HepG2 (cell line): Measurements from ENCODE around the gene SUSD4. TPM values are rescaled to one million over a fixed set of nuclear protein-coding genes. Genes with fewer than 3 reads are reported as not detected.

Source experiments
- ATAC-seq: fragments of 200-7000 bp; cut with Tn5 transposase; 3 replicates; pipeline ENCODE4 v1.9.1; 2020; ENCODE audit warnings: mild to moderate bottlenecking, moderate library complexity
- BruUV-seq: library from RNA; stranded (reverse); fragments of 400-500 nt; replicated peaks from 2 replicates; lab custom pipeline; 2021; lab: Mats Ljungman, UMichigan
- CTCF ChIA-PET: fragments of 300-600 bp; formaldehyde crosslinking; extraction: SDS; loops from one replicate; lab custom pipeline; 2021; ENCODE audit warnings: low total read pairs, inconsistent platforms, low intra/inter-chr PET ratio; lab: Yijun Ruan, JAX
- POLR2A ChIA-PET: fragments of 350-600 bp; sonication (Branson Sonifier 250); formaldehyde crosslinking; loops from one replicate; lab custom pipeline; 2020; ENCODE audit warnings: antibody characterized with exemption, inconsistent platforms; lab: Yijun Ruan, JAX
- DNase-seq: peaks from one replicate; pipeline ENCODE4 v3.0.0-alpha.2; 2015; ENCODE audit warnings: low spot score
- FAIRE-seq: peaks from 3 replicates; lab custom pipeline; 2011; peaks lifted over from hg19 to GRCh38; lab: Jason Lieb, UNC
- H2AFZ ChIP-seq: one replicate; pipeline ENCODE4 v1.6.1; 2011; ENCODE audit warnings: low read length, inconsistent platforms
- H3K27ac ChIP-seq: fragments of 300-600 bp; 3 replicates; pipeline ENCODE4 v1.8.0; 2011; ENCODE audit warnings: mixed run types, mild to moderate bottlenecking, mixed read lengths, low read length, inconsistent platforms; ENCODE audit not compliant: insufficient read depth; ENCODE audit errors: extremely low read length
- H3K27me3 ChIP-seq, 2 experiments: fragments of 200-600 bp in 1 of 2; 2 replicates in 1 of 2; 3 replicates in 1 of 2; pipeline versions ENCODE4 v1.6.0 to v1.8.0; 2011; ENCODE audit warnings: low read length in 2 of 2, mild to moderate bottlenecking in 2 of 2, moderate library complexity in 2 of 2, inconsistent platforms in 1 of 2; ENCODE audit not compliant: insufficient read depth in 2 of 2, control insufficient read depth in 1 of 2
- H3K36me3 ChIP-seq, 2 experiments: fragments of 200-600 bp in 1 of 2; replicated peaks in 1 of 2; 2 replicates in 1 of 2; 3 replicates in 1 of 2; pipeline versions ENCODE4 v1.5.1 to v1.8.0; 2011; ENCODE audit warnings: low read length in 2 of 2, inconsistent platforms in 1 of 2; ENCODE audit not compliant: insufficient read depth in 2 of 2, control insufficient read depth in 1 of 2
- H3K4me1 ChIP-seq: 2 replicates; pipeline ENCODE4 v1.5.1; 2012; ENCODE audit warnings: low read length, inconsistent platforms; ENCODE audit not compliant: insufficient read depth
- H3K4me2 ChIP-seq: 2 replicates; pipeline ENCODE4 v1.6.0; 2011; ENCODE audit warnings: low read depth, low read length, inconsistent platforms
- H3K4me3 ChIP-seq, 3 experiments: fragments of 200-600 bp in 1 of 3; sonication (generic), shearing (Covaris generic) in 1 of 3; replicated peaks in 1 of 3; 2 replicates each; pipeline ENCODE4 v1.5.1; 2011 to 2016; ENCODE audit warnings: low read length in 3 of 3, inconsistent platforms in 2 of 3, low read depth in 2 of 3, mild to moderate bottlenecking in 2 of 3, control low read depth in 1 of 3, mixed read lengths in 1 of 3; ENCODE audit not compliant: insufficient read depth in 1 of 3
- H3K79me2 ChIP-seq: one replicate; pipeline ENCODE4 v1.6.1; 2011; ENCODE audit warnings: low read length, inconsistent platforms; ENCODE audit not compliant: insufficient read depth
- H3K9ac ChIP-seq: 2 replicates; pipeline ENCODE4 v1.6.0; 2011; ENCODE audit warnings: mild to moderate bottlenecking, low read depth, low read length, inconsistent platforms; ENCODE audit not compliant: insufficient read depth
- H3K9me3 ChIP-seq: 2 replicates; pipeline ENCODE4 v1.5.1; 2012; ENCODE audit warnings: mild to moderate bottlenecking, low read length
- H4K20me1 ChIP-seq: 2 replicates; pipeline ENCODE4 v1.6.0; 2011; ENCODE audit warnings: inconsistent platforms, mild to moderate bottlenecking, low read length, moderate library complexity; ENCODE audit not compliant: insufficient read depth
- AHR ChIP-seq: IDR thresholded peaks from 2 replicates; pipeline ENCODE4 v1.6.1; 2018; ENCODE audit warnings: missing genetic modification reagents, missing compliant biosample characterization
- CC2D1A ChIP-seq: sonication (generic); formaldehyde crosslinking; IDR thresholded peaks from 2 replicates; pipeline ENCODE4 v1.8.1; 2023; ENCODE audit warnings: mild to moderate bottlenecking, missing genetic modification reagents
- JUND ChIP-seq: sonication (generic); formaldehyde crosslinking; IDR thresholded peaks from 2 replicates; pipeline ENCODE4 v1.8.0; 2022; ENCODE audit warnings: mild to moderate bottlenecking, missing genetic modification reagents
- MAFF ChIP-seq: IDR thresholded peaks from 2 replicates; pipeline ENCODE4 v1.6.1; 2011; ENCODE audit warnings: low read depth, low read length, improper control_type of control experiment
- MIER2 ChIP-seq: IDR thresholded peaks from 2 replicates; pipeline ENCODE4 v1.6.1; 2016; ENCODE audit warnings: missing biosample characterization, missing genetic modification reagents
- NCOA5 ChIP-seq: sonication (generic); formaldehyde crosslinking; IDR thresholded peaks from 2 replicates; pipeline ENCODE4 v1.4.0; 2020; ENCODE audit warnings: missing genetic modification reagents
- NR2C2 ChIP-seq: sonication (generic); formaldehyde crosslinking; IDR thresholded peaks from 2 replicates; pipeline ENCODE4 v1.4.0; 2020; ENCODE audit warnings: missing genetic modification reagents, mild to moderate bottlenecking, moderate library complexity, borderline replicate concordance
- PTBP1 ChIP-seq: fragments of 200-400 bp; formaldehyde crosslinking; IDR thresholded peaks from 2 replicates; pipeline ENCODE4 v1.6.1; 2018; ENCODE audit warnings: low read length, low read depth; ENCODE audit not compliant: poor library complexity, severe bottlenecking
- TCF7 ChIP-seq: sonication (generic); IDR thresholded peaks from 2 replicates; pipeline ENCODE4 v1.6.1; 2016; ENCODE audit warnings: antibody characterized with exemption, low read depth
- ZNF558 ChIP-seq: sonication (generic); formaldehyde crosslinking; IDR thresholded peaks from 2 replicates; pipeline ENCODE4 v1.9.0; 2022; ENCODE audit warnings: mild to moderate bottlenecking, missing genetic modification reagents, borderline replicate concordance
- ZNF589 ChIP-seq: sonication (generic); formaldehyde crosslinking; conservative IDR thresholded peaks from 2 replicates; pipeline ENCODE4 v1.8.0; 2022; ENCODE audit warnings: mild to moderate bottlenecking, moderate library complexity, missing genetic modification reagents
- ZNF619 ChIP-seq: sonication (generic); formaldehyde crosslinking; IDR thresholded peaks from 2 replicates; pipeline ENCODE4 v1.4.0; 2020; ENCODE audit warnings: mild to moderate bottlenecking, missing genetic modification reagents
- ZNF710 ChIP-seq: sonication (generic); formaldehyde crosslinking; IDR thresholded peaks from 2 replicates; pipeline ENCODE4 v1.5.0; 2020; ENCODE audit warnings: mild to moderate bottlenecking, missing genetic modification reagents, borderline replicate concordance
- WGBS: methylation state at CpG from one replicate; pipeline ENCODE4 v1.1.6; 2017; ENCODE audit warnings: low lambda C conversion rate; 5-methylcytosine and 5-hydroxymethylcytosine counted together
- in situ Hi-C: cut with HindIII; loops from 2 replicates; pipeline ENCODE4 v1.10.0; 2017; ENCODE audit warnings: low pct_unique_long_range_greater_than_20kb; ENCODE audit not compliant: extremely low pct_ligation_motif_present
- intact Hi-C: fragments of 100-400 bp; cut with micrococcal nuclease; formaldehyde crosslinking; loops from one replicate; pipeline ENCODE4 v1.10.0; 2022; ENCODE audit not compliant: unreplicated experiment
- polyA plus RNA-seq, 8 experiments: library from polyadenylated mRNA; depleted of rRNA in 3 of 8; stranded (reverse) in 7 of 8; unstranded in 1 of 8; fragments of >200 nt; fragmentation: Illumina TruSeq in 4 of 8; extraction: Trizol in 4 of 8; gene quantifications; 2 replicates each; pipeline versions ENCODE4 v1.2.1 to v1.2.3, GENCODE V29; 2011 to 2016; ENCODE audit warnings: low read depth in 4 of 8, missing spikeins in 1 of 8, mixed read lengths in 1 of 8; ENCODE audit not compliant: insufficient read depth in 1 of 8
- total RNA-seq, 5 experiments: library from RNA; depleted of rRNA; stranded (reverse); fragments of >200 nt; fragmentation: Illumina TruSeq; extraction: Trizol; gene quantifications; 2 replicates each; pipeline ENCODE4 v1.2.3, GENCODE V29; 2016; ENCODE audit warnings: low read depth in 1 of 5
- TF ChIP-seq, protein P1 (sequence below): sonication (generic); formaldehyde crosslinking; IDR thresholded peaks from 2 replicates; pipeline ENCODE4 v1.5.0; 2020; ENCODE audit warnings: missing genetic modification reagents
- TF ChIP-seq, protein P2 (sequence below): sonication (generic); formaldehyde crosslinking; IDR thresholded peaks from 2 replicates; pipeline ENCODE4 v1.8.0; 2022; ENCODE audit warnings: missing genetic modification reagents, mild to moderate bottlenecking, inconsistent platforms, borderline replicate concordance

SUSD4 gene
- total and polyA plus RNA-seq, 2 of the 13 experiments (the other 11 are each of a cell fraction or from before 2014, with no cell fraction given) = not detected

DNA sequence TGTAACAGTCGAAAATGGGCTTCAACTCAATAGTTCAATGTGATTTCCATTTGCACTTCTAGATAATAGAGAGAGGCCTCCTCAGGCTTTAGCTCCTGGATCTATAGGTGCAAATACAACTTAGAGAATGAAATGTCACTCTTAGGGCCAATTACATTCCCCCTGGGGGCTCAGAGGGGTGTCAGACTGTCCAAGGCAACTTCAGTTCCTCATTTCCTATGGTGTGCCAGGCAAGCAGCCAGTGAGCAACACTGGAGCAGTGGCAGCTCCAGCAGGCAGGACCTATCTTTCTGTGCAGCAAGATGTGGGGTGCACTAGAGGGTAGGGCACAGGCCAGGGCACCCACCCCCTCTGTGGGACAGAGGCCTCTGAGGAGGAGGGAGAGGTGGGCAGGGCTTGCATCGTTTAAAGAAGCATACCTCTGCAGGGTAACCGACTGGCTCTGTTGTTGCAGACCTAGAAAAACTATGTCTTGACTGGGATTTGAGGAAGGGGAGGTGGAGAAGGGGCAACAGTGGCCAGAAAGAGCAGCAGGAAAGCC is 97.3 kb downstream of the SUSD4 start:
- Histone ChIP-seq H4K20me1 (no peaks in the 10 kb centered on the region), H3K9me3 (no peaks in the 10 kb centered on the region), H3K79me2 (no peaks in the 10 kb centered on the region), H3K4me3 (no peak overlapping the region), H3K4me2 (no peak overlapping the region), H3K27me3 (no peaks in the 10 kb centered on the region), H3K4me1 (peaks cover 9% of the 10 kb centered on the region; the same call in 1 of the 2 replicates), H3K36me3 (no peaks in the 10 kb centered on the region), H3K9ac (no peak overlapping the region), H3K27ac (no peak overlapping the region), H2AFZ (no peak overlapping the region)
- 3% methylated on average over 3 of the region's 3 CpGs for WGBS
- intact Hi-C loops = no loop called here
- in situ Hi-C loops = no loop called here
- DNase-seq (no peak), ATAC-seq (no peak), FAIRE-seq (no peak)
- ChIA-PET CTCF (no interaction called here), POLR2A (no interaction called here)
- BruUV-seq = no TSS peak
- TF ChIP-seq ZNF589 (no peak), MIER2 (CRISPR knock-in tag) (no peak), ZNF558 (CRISPR knock-in tag) (no peak), JUND (CRISPR knock-in tag) (no peak), MAFF (no peak), NCOA5 (no peak), ZNF710 (CRISPR knock-in tag) (no peak), AHR (no peak), TCF7 (no peak), PTBP1 (no peak), ZNF619 (CRISPR knock-in tag) (no peak), CC2D1A (CRISPR knock-in tag) (no peak), NR2C2 (CRISPR knock-in tag) (no peak)
- TF ChIP-seq, protein P1, sequence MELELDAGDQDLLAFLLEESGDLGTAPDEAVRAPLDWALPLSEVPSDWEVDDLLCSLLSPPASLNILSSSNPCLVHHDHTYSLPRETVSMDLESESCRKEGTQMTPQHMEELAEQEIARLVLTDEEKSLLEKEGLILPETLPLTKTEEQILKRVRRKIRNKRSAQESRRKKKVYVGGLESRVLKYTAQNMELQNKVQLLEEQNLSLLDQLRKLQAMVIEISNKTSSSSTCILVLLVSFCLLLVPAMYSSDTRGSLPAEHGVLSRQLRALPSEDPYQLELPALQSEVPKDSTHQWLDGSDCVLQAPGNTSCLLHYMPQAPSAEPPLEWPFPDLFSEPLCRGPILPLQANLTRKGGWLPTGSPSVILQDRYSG = no peak
- TF ChIP-seq, protein P2, sequence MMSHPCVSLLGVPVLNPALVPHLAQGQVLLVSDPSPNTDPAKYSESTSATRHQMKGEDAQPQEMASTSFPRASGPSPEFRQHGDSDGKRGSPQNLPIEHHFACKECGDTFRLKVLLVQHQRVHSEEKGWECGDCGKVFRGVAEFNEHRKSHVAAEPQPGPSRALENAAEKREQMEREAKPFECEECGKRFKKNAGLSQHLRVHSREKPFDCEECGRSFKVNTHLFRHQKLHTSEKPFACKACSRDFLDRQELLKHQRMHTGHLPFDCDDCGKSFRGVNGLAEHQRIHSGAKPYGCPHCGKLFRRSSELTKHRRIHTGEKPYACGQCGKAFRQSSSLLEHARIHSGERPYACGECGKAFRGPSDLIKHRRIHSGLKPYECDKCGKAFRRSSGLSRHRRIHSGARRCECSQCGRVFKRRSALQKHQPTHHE (CRISPR knock-in tag) = no peak
